ENCODE measurements around the gene COG7.

DNA sequence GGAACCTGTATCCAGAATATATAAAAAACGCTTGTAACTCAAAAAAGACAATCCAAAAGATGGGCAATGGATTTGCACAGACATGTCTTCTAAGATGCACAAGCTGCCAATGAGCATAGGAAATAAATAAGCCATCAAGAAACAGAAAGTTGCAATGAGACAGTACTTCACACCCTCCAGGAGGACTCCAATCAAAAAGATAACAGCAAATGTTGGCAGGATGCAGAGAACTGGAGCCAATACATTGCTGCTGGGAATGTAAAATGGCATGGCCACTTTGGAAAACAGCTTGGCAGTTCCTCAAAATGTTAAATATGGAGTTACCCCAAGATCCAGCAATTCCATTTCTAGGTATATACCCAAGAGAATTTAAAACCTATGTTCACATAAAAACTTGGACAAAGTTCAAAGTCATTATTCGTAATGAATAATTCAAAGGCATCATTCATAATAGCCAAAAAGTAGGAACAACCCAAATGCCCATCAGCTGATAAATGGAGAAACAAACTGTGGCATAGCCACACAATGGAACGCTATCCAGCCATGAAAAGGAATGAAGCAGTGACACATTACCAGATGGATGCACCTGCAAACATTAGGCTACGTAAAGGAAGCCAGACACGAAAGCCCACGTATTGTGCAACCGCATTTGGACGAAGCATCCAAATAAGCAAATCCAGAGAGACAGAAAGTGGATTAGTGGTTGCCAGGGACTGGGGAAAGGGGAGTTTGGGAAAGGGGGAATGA, 31.7 kb upstream of the COG7 start:
- no peak for TF ChIP-seq EP300 (IDR thresholded peaks at IDR 0.05; ENCODE audit: borderline replicate concordance in 1 of 2, low read depth in 1 of 2, low read length in 1 of 2)
- TF ChIP-seq TAF1 (IDR thresholded peaks at IDR 0.05; ENCODE audit: borderline replicate concordance, low read depth, low read length) = no peak
- TF ChIP-seq, protein P1, sequence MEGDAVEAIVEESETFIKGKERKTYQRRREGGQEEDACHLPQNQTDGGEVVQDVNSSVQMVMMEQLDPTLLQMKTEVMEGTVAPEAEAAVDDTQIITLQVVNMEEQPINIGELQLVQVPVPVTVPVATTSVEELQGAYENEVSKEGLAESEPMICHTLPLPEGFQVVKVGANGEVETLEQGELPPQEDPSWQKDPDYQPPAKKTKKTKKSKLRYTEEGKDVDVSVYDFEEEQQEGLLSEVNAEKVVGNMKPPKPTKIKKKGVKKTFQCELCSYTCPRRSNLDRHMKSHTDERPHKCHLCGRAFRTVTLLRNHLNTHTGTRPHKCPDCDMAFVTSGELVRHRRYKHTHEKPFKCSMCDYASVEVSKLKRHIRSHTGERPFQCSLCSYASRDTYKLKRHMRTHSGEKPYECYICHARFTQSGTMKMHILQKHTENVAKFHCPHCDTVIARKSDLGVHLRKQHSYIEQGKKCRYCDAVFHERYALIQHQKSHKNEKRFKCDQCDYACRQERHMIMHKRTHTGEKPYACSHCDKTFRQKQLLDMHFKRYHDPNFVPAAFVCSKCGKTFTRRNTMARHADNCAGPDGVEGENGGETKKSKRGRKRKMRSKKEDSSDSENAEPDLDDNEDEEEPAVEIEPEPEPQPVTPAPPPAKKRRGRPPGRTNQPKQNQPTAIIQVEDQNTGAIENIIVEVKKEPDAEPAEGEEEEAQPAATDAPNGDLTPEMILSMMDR (IDR thresholded peaks at IDR 0.05) = no peak
- TF ChIP-seq FOXM1 (IDR thresholded peaks at IDR 0.05; ENCODE audit: low read depth) = no peak
- no peak for TF ChIP-seq NRF1 (IDR thresholded peaks at IDR 0.05; ENCODE audit: low read depth, low read length)
- TF ChIP-seq RAD21 (IDR thresholded peaks at IDR 0.05; ENCODE audit: low read length) = no peak
- no peak for TF ChIP-seq YY1 (IDR thresholded peaks at IDR 0.05; ENCODE audit: low read depth)
- TF ChIP-seq, protein P2, sequence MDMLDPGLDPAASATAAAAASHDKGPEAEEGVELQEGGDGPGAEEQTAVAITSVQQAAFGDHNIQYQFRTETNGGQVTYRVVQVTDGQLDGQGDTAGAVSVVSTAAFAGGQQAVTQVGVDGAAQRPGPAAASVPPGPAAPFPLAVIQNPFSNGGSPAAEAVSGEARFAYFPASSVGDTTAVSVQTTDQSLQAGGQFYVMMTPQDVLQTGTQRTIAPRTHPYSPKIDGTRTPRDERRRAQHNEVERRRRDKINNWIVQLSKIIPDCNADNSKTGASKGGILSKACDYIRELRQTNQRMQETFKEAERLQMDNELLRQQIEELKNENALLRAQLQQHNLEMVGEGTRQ (IDR thresholded peaks at IDR 0.05; ENCODE audit: borderline replicate concordance, low read depth, low read length) = no peak
- TF ChIP-seq RFX5 (IDR thresholded peaks at IDR 0.05; ENCODE audit: low read length) = no peak
- TF ChIP-seq, protein P3, sequence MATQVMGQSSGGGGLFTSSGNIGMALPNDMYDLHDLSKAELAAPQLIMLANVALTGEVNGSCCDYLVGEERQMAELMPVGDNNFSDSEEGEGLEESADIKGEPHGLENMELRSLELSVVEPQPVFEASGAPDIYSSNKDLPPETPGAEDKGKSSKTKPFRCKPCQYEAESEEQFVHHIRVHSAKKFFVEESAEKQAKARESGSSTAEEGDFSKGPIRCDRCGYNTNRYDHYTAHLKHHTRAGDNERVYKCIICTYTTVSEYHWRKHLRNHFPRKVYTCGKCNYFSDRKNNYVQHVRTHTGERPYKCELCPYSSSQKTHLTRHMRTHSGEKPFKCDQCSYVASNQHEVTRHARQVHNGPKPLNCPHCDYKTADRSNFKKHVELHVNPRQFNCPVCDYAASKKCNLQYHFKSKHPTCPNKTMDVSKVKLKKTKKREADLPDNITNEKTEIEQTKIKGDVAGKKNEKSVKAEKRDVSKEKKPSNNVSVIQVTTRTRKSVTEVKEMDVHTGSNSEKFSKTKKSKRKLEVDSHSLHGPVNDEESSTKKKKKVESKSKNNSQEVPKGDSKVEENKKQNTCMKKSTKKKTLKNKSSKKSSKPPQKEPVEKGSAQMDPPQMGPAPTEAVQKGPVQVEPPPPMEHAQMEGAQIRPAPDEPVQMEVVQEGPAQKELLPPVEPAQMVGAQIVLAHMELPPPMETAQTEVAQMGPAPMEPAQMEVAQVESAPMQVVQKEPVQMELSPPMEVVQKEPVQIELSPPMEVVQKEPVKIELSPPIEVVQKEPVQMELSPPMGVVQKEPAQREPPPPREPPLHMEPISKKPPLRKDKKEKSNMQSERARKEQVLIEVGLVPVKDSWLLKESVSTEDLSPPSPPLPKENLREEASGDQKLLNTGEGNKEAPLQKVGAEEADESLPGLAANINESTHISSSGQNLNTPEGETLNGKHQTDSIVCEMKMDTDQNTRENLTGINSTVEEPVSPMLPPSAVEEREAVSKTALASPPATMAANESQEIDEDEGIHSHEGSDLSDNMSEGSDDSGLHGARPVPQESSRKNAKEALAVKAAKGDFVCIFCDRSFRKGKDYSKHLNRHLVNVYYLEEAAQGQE (IDR thresholded peaks at IDR 0.05; ENCODE audit: low read depth, low read length) = no peak
